Measurements from ENCODE around the gene XRCC2.

XRCC2 gene

GRCh38 chr7:152602962-152603361 lies 73.0 kb downstream of the XRCC2 start:
- TF ChIP-seq Cebpa-rat (IDR thresholded peaks at IDR 0.05), result no peak

GRCh38 chr7:152601305-152601798 lies 74.6 kb downstream of the XRCC2 start:
- no peaks in the 10 kb centered on the region for H4K20me1 ChIP-seq
- no peaks in the 10 kb centered on the region for H3K4me1 ChIP-seq
- no peaks in the 10 kb centered on the region for H3K27me3 ChIP-seq
- no peak overlapping the region for H3K27ac ChIP-seq
- H3K4me3 ChIP-seq, result no peak overlapping the region
- no peaks in the 10 kb centered on the region for H3K36me3 ChIP-seq
- no peaks in the 10 kb centered on the region for H3K9me3 ChIP-seq (replicated peaks in 1 of 11)
- TF ChIP-seq Cebpa-rat (IDR thresholded peaks at IDR 0.05), result no peak
- no peak overlapping the region for H3K4me2 ChIP-seq
- no peak overlapping the region for H3K9ac ChIP-seq

More at GRCh38 chr7:152602962-152603361, 73.0 kb downstream of the XRCC2 start:
- Histone ChIP-seq H4K20me1 (no peaks in the 10 kb centered on the region), H3K36me3 (no peaks in the 10 kb centered on the region), H3K4me2 (no peak overlapping the region), H3K4me3 (no peak overlapping the region), H3K9ac (no peak overlapping the region), H3K4me1 (no peaks in the 10 kb centered on the region), H3K27me3 (no peaks in the 10 kb centered on the region), H3K9me3 (replicated peaks in 1 of 11) (no peaks in the 10 kb centered on the region), H3K27ac (no peak overlapping the region)

GRCh38 chr7:152600266-152600665 lies 75.7 kb downstream of the XRCC2 start:
- H3K27ac ChIP-seq, result no peak overlapping the region
- no peaks in the 10 kb centered on the region for H3K27me3 ChIP-seq
- H4K20me1 ChIP-seq, result no peaks in the 10 kb centered on the region
- H3K9me3 ChIP-seq (replicated peaks in 1 of 11), result no peaks in the 10 kb centered on the region
- no peak for TF ChIP-seq Cebpa-rat (IDR thresholded peaks at IDR 0.05)
- no peak overlapping the region for H3K9ac ChIP-seq
- H3K4me3 ChIP-seq, result no peak overlapping the region
- H3K36me3 ChIP-seq, result no peaks in the 10 kb centered on the region
- H3K4me1 ChIP-seq, result no peaks in the 10 kb centered on the region
- H3K4me2 ChIP-seq, result no peak overlapping the region

GRCh38 chr7:152597507-152597906 lies 78.4 kb downstream of the XRCC2 start:
- no peak for TF ChIP-seq Cebpa-rat (IDR thresholded peaks at IDR 0.05)
- Histone ChIP-seq H3K27me3 (no peaks in the 10 kb centered on the region), H3K9me3 (replicated peaks in 1 of 11) (no peaks in the 10 kb centered on the region), H3K9ac (no peak overlapping the region), H3K4me3 (no peak overlapping the region), H4K20me1 (no peaks in the 10 kb centered on the region), H3K36me3 (no peaks in the 10 kb centered on the region), H3K4me1 (peaks cover 0 to 7% (median 0%) of the 10 kb centered on the region in 10 experiments; a peak in 5 of 20 replicates), H3K4me2 (no peak overlapping the region), H3K27ac (no peak overlapping the region)

- no peaks in the 10 kb centered on the region for H3K27me3 ChIP-seq
- H3K4me2 ChIP-seq, result no peak overlapping the region
- H3K4me3 ChIP-seq, result no peak overlapping the region
- H3K27ac ChIP-seq, result no peak overlapping the region
- H3K36me3 ChIP-seq, result no peaks in the 10 kb centered on the region
- no peak for TF ChIP-seq Cebpa-rat (IDR thresholded peaks at IDR 0.05)
- H3K9me3 ChIP-seq (replicated peaks in 1 of 11), result no peaks in the 10 kb centered on the region
- no peaks in the 10 kb centered on the region for H4K20me1 ChIP-seq
- peaks cover 0 to 7% (median 0%) of the 10 kb centered on the region in 10 experiments; a peak in 5 of 20 replicates for H3K4me1 ChIP-seq
- H3K9ac ChIP-seq, result no peak overlapping the region
Measured at GRCh38 chr7:152596824-152597223, 79.1 kb downstream of the XRCC2 start.

Data from BLaER1 treated with 17β-estradiol and CSF1 and Interleukin-3, amounts not matched to agents 10 nM and 100 nM (cell line).